KMS-11 (cell line): ENCODE data around the gene TRAPPC1.
"Not testable (repeated sequence)": the region's sequence is repeated elsewhere in the genome, so short reads cannot be mapped to it uniquely, and the experiment has no call there.

ENCODE experiments used
- H2AFZ ChIP-seq: fragments of 200-600 bp; sonication (generic); 2 replicates; pipeline ENCODE4 v1.6.1; 2016; ENCODE audit warnings: antibody characterized with exemption, mixed run types, low read depth
- H3K27ac ChIP-seq: fragments of 200-600 bp; sonication (generic); 2 replicates; pipeline ENCODE4 v1.6.1; 2016; ENCODE audit warnings: mild to moderate bottlenecking, mixed run types
- H3K27me3 ChIP-seq: fragments of 200-600 bp; sonication (generic); 2 replicates; pipeline ENCODE4 v1.6.1; 2017; ENCODE audit warnings: mild to moderate bottlenecking, low read depth, mixed run types, moderate library complexity; ENCODE audit not compliant: insufficient read depth
- H3K36me3 ChIP-seq: fragments of 200-600 bp; sonication (generic); 2 replicates; pipeline ENCODE4 v1.6.1; 2017; ENCODE audit warnings: mild to moderate bottlenecking, mixed run types; ENCODE audit not compliant: insufficient read depth
- H3K4me1 ChIP-seq: fragments of 200-600 bp; sonication (generic); 2 replicates; pipeline ENCODE4 v1.6.1; 2016; ENCODE audit warnings: mild to moderate bottlenecking, low read depth, mixed run types; ENCODE audit not compliant: poor library complexity, severe bottlenecking
- H3K4me2 ChIP-seq: fragments of 200-600 bp; sonication (generic); 2 replicates; pipeline ENCODE4 v1.7.0; 2016; ENCODE audit warnings: mild to moderate bottlenecking, mixed run types
- H3K4me3 ChIP-seq: fragments of 200-600 bp; sonication (generic); IDR thresholded peaks from 2 replicates; pipeline ENCODE4 v1.6.1; 2017; ENCODE audit warnings: low read depth, low read length, mixed read lengths; ENCODE audit not compliant: insufficient read depth
- H3K79me2 ChIP-seq: fragments of 200-600 bp; sonication (generic); 2 replicates; pipeline ENCODE4 v1.6.1; 2016; ENCODE audit warnings: low read depth, mixed run types; ENCODE audit not compliant: insufficient read depth
- H3K9ac ChIP-seq: fragments of 200-600 bp; sonication (generic); 2 replicates; pipeline ENCODE4 v1.6.1; 2016; ENCODE audit warnings: mild to moderate bottlenecking, mixed run types
- H4K20me1 ChIP-seq: fragments of 200-600 bp; sonication (generic); 2 replicates; pipeline ENCODE4 v1.6.1; 2016; ENCODE audit warnings: mild to moderate bottlenecking, mixed run types; ENCODE audit not compliant: insufficient read depth
- CTCF ChIP-seq: fragments of 200-600 bp; sonication (generic); conservative IDR thresholded peaks from 2 replicates; pipeline ENCODE4 v1.6.1; 2017; ENCODE audit warnings: low read depth, mild to moderate bottlenecking, antibody characterized with exemption, low read length, moderate library complexity, mixed read lengths

Gene TRAPPC1

GRCh38 chr17:7961421-7961820, 29.7 kb upstream of the TRAPPC1 start:
- TF ChIP-seq CTCF: no peak
- H3K4me3 ChIP-seq: no peak overlapping the region
- H3K9ac ChIP-seq: no peak overlapping the region
- no peaks in the 10 kb centered on the region for H4K20me1 ChIP-seq
- H3K4me2 ChIP-seq: no peak overlapping the region
- H3K79me2 ChIP-seq: no peaks in the 10 kb centered on the region
- no peaks in the 10 kb centered on the region for H3K4me1 ChIP-seq
- no peak overlapping the region for H2AFZ ChIP-seq
- H3K36me3 ChIP-seq: no peaks in the 10 kb centered on the region
- H3K27ac ChIP-seq: no peak overlapping the region
- H3K27me3 ChIP-seq: no peaks in the 10 kb centered on the region

DNA sequence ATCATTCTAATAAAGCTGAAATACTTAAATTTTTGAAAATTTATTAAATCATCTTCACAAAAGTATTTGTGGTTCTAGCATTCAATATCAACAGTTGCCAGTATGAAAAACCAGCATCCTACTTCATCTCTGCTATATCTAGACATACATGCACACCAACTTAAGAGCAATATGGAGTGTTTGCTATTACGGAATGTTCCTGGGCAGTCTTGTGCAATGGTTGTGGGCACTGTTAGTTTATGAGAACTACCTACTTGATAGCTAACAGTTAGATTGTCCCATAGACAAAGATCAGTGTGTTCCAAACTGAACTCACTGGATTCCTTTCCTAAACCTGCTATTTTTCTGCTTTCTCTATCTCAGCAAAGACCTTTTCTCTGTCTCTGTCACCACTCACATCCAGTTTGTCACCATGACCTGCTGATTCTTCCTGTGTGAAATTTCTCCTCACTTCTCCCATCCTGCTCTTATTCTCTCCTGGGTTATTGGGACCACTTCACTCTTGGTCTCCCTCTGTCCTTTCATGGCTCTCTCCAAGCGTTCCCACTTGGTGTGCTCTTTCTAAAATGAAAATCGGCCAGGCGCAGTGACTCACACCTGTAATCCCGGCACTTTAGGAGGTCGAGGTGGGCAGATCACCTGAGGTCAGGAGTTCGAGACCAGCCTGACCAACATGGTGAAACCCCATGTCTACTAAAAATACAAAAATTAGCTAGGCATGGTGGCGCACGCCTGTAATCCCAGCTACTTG, 27.9 kb upstream of the TRAPPC1 start:
- Histone ChIP-seq H3K27me3 (no peaks in the 10 kb centered on the region), H3K4me3 (no peak overlapping the region), H3K4me2 (no peak overlapping the region), H3K36me3 (no peaks in the 10 kb centered on the region), H3K27ac (no peak overlapping the region), H4K20me1 (no peaks in the 10 kb centered on the region), H2AFZ (no peak overlapping the region), H3K79me2 (no peaks in the 10 kb centered on the region), H3K9ac (no peak overlapping the region), H3K4me1 (no peaks in the 10 kb centered on the region)
- no peak for TF ChIP-seq CTCF

DNA sequence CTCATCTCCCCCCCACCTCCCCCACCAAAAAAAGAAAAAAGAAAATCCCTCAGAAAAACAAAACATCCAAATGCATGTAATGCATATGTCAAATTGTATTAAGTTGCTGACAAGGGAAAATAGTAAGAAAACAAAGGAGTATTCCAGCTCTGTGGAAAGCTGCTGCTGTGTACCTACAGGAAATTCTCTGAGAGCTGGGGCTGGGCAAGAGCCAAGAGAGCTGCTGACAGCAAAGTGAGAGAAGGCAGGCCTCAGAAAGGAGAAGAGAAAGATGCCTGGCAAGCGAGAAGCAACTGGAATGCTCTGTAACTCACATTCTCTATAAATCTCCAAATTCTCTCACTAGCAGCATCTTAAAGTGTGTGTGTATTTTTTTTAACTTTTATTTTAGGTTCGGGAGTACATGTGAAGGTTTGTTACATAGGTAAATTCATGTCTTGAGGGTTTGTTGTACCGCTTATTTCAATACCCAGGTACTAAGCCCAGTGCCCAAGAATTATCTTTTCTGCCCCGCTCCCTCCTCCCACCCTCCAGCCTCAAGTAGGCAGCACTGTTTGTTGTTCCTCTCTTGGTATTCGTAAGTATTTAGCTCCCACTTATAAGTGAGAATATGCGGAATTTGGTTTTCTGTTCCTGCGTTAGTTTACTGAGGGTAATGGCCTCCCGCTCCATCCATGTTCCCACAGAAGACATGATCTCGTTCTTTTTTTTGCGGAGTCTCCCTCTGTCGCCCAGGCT, 24.7 kb upstream of the TRAPPC1 start:
- H4K20me1 ChIP-seq: no peaks in the 10 kb centered on the region
- H3K4me3 ChIP-seq: no peak overlapping the region
- H3K36me3 ChIP-seq: no peaks in the 10 kb centered on the region
- H3K79me2 ChIP-seq: no peaks in the 10 kb centered on the region
- H3K4me2 ChIP-seq: no peak overlapping the region
- no peak overlapping the region for H3K27ac ChIP-seq
- H3K4me1 ChIP-seq: peaks cover 2% of the 10 kb centered on the region
- H3K9ac ChIP-seq: no peak overlapping the region
- no peak for TF ChIP-seq CTCF
- H2AFZ ChIP-seq: no peak overlapping the region
- H3K27me3 ChIP-seq: no peaks in the 10 kb centered on the region

DNA sequence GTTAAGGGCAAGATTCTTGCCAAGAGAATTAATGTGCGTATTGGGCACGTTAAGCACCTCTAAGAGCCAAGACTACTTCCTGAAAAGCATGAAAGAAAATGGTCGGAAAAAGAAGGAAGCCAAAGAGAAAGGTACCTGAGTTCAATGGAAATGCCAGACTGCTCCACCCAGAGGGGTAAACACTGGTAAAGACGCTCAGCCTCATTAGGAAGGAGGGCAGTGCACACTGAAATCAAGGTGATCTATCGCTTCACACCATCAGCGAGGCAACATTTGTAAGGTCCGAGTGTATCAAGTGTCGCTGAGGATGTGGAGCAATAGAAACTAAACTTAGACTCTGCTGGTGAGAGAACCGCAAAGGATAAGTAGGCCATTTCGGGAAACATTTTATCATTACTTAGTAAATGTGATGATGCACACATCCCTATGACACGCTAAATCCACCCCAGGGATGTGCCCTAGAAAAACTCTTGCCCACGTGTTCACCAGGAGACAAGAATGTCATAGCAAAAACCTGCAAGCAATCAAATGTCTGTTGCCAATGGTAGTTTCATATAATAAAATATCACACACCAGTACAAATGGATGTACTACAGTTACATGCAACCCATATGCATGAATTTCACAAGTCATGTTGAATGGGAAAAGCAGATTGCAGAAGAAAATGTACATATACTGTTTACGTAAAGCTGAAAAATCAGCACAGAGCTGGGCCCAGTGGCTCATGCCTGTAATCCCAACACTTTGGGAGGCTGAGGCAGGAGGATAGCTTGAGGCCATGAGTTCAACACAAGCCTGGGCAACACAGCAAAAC, 23.9 kb upstream of the TRAPPC1 start:
- no peak for TF ChIP-seq CTCF
- H3K4me1 ChIP-seq: peaks cover 4% of the 10 kb centered on the region
- H4K20me1 ChIP-seq: no peaks in the 10 kb centered on the region
- no peaks in the 10 kb centered on the region for H3K27me3 ChIP-seq
- no peaks in the 10 kb centered on the region for H3K79me2 ChIP-seq
- no peak overlapping the region for H3K9ac ChIP-seq
- no peak overlapping the region for H2AFZ ChIP-seq
- no peak overlapping the region for H3K4me2 ChIP-seq
- no peak overlapping the region for H3K27ac ChIP-seq
- H3K4me3 ChIP-seq: no peak overlapping the region
- no peaks in the 10 kb centered on the region for H3K36me3 ChIP-seq

DNA sequence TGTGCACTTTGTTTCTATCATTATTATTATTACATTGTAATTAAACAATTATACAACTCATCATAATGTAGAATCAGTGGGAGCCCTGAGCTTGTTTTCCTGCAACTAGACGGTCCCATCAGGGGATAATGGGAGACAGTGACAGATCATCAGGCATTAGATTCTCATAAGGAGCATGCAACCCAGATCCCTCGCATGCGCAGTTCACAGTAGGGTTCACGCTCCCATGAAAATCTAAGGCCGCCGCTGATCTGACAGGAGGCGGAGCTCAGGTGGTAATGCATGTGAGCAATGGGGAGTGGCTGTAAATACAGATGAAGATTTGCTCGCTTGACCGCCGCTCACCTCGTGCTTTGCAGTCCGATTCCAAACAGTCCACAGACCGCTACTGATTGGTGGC, 21.5 kb upstream of the TRAPPC1 start:
- not testable (repeated sequence) for H3K9ac ChIP-seq, H3K4me3 ChIP-seq, H3K27me3 ChIP-seq, H3K79me2 ChIP-seq, H3K36me3 ChIP-seq, H3K4me1 ChIP-seq, H3K4me2 ChIP-seq, H4K20me1 ChIP-seq, H3K27ac ChIP-seq, H2AFZ ChIP-seq
